GM10266 (cell line): ENCODE results near the gene MGP.

Experiments
- DNase-seq: peaks from one replicate; pipeline ENCODE4 v3.0.0; 2012; ENCODE audit errors: extremely low spot score
- CTCF ChIP-seq: IDR thresholded peaks from 2 replicates; pipeline ENCODE4 v1.5.1; 2012; ENCODE audit warnings: mild to moderate bottlenecking, low read depth; ENCODE audit not compliant: control insufficient read depth, insufficient read depth; ENCODE audit errors: missing control alignments

MGP gene

GRCh38 chr12:14885718-14886221 is at the start of gene MGP:
TSS of gene MGP (minus strand) at chr12:14885854. CDS start at chr12:14885791, 63 bp downstream.
- DNase-seq = no peak
- TF ChIP-seq CTCF = no peak

- no peak for DNase-seq
These were observed 49.4 kb upstream of the MGP start for GRCh38 chr12:14935031-14935430.

GRCh38 chr12:14934511-14934910 is 48.9 kb upstream of the MGP start:
- no peak for TF ChIP-seq CTCF

More at GRCh38 chr12:14935031-14935430, 49.4 kb upstream of the MGP start:
- no peak for TF ChIP-seq CTCF

GRCh38 chr12:14931791-14932560 is 46.3 kb upstream of the MGP start:
- TF ChIP-seq CTCF = no peak
- DNase-seq = no peak

More at GRCh38 chr12:14934511-14934910, 48.9 kb upstream of the MGP start:
- DNase-seq = no peak

- TF ChIP-seq CTCF = no peak
- DNase-seq = no peak
These were observed 45.7 kb upstream of the MGP start for GRCh38 chr12:14931359-14931758.

- DNase-seq = no peak
- TF ChIP-seq CTCF = no peak
These were observed 44.6 kb upstream of the MGP start for GRCh38 chr12:14930299-14930698.

GRCh38 chr12:14928931-14929330 is 43.3 kb upstream of the MGP start:
- no peak for DNase-seq
- no peak for TF ChIP-seq CTCF
